Adipose tissue (tissue), 3 donors: Measurements from ENCODE around the gene AMPD3. TPM values are rescaled to one million over a fixed set of nuclear protein-coding genes. Genes with fewer than 3 reads are reported as not detected.

ENCODE experiments used
- H3K27ac ChIP-seq: one replicate; pipeline ENCODE4 v1.5.1; 2013; ENCODE audit warnings: low read depth, low read length
- WGBS, 3 donors: extraction: QIAGEN DNeasy Blood & Tissue Kit; methylation state at CpG; one replicate each; pipeline ENCODE4 v1.1.7; 2013; 5-methylcytosine and 5-hydroxymethylcytosine counted together
- polyA plus RNA-seq, 3 donors: library from polyadenylated mRNA; stranded (reverse); fragments of 200-250 nt; gene quantifications; one replicate each; pipeline ENCODE4 v1.2.3, GENCODE V29; 2013
- donor health status: healthy with polysubstance abuse.
- donor health status: Bipolar disorder and iron deficiency.
- donor health status: healthy.

The AMPD3 gene
- polyA plus RNA-seq, 3 donors = 1.6 to 5.2 (median 3.0) TPM

DNA sequence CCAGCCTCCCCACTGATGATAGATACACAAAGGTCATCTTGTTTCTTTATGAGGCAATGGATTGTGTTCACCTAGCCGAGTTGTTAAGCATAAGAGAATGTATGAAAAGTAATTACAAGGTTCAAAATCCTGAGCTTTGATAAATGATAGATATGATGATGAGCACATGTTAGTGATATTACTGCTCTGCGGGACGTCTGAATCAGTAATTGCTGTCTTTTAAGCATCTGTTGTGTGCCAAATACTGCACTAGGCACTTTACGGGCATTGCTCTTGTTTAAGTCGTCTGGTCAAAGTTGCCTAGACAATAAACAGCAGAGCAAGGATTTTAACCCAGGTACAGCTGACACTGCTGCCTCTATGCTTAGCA is 86.5 kb downstream of the AMPD3 start:
- 47 to 71% (median 63%) methylated on average over 5 of the region's 5 CpGs for WGBS, 3 donors
- H3K27ac ChIP-seq = no peak overlapping the region

DNA sequence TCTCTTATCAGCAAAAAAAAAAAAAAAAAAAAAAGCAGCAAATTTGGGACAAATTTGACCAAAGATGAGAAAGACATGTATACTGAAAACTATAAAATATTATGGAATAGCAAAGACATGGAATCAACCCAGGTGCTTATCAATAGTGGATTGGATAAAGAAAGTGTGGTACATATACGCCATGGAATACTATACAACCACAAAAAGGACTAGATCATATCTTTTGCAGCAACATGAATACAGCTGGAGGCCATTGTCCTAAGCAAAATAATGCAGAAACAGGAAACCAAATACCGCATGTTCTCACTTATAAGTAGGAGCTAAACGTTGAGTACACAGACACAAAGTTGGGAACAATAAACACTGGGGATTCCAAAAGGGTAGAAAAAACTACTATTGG is 87.7 kb downstream of the AMPD3 start:
- 88 to 94% (median 91%) methylated on average over 3 of the region's 3 CpGs for WGBS, 3 donors
- no peak overlapping the region for H3K27ac ChIP-seq

DNA sequence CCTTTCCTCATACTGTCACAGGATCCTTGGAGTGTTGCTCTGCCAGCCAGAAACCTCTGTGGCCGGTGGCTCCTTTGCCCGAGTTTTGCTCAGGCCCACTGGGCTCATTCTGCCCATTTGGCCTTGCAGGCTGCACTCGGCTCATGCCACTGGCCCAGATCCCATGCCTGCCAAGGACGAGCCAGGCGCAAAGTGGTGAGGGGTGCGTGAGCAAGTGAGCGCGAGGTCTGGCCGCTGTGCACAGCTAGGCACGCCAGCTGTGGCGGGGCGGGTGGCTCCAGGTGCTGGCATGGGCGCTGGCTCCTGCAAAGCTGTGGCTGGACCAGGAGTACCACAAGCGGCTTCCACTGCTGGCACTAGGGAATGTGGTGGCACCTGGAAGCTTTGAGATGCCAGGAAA is 88.7 kb downstream of the AMPD3 start:
- WGBS, 3 donors = 97 to 99% (median 97%) methylated on average over 12 to 14 of the region's 14 CpGs
- H3K27ac ChIP-seq = no peak overlapping the region

DNA sequence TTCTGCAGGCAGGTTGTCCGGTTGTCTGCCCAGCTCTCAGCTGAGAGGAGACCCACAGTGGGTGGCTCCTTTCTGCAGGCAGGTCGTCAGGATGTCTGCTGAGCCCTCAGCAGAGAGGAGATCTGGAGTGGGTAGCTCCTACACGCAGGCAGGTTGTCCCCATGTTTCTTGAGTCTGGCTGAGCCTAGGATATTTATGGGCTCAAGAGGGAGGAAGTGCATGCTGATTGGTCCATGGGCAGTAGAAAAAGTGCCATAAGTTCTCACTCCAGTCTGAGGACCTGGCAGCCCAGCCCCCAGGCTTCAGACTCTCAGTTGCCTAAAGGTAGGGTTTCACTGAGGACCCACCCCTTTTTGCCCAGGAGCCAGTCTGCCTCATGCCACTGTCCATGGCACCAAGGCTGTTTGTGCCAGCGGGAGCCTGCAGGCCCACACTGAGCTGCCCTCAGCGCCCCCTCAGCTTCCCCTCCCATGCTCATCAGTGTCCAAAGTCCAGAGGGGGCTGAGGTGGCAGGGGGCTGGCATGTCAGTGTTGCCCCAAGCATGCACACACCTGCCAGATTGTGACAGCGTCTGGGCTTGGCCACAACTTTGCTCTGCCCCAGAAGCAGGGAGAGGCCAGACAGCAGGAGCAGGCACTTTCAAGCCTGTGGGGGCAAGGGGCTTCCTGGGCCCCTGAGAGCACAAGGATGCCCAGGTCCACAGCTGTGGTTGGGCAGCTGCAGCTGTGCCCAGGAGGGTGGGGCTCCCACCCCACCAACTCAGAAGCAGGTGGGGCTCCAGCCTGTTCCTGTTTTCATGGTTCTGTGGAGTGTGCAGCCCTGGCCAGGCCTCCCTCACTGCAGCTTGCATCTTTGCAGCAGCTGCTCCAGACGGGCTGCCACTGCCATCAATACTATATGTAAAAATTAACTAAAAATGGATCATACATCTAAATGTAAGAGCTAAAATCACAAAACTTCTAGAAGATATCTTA is 89.7 kb downstream of the AMPD3 start:
- WGBS, 3 donors = 76 to 86% (median 78%) methylated on average over 7 of the region's 7 CpGs
- no peak overlapping the region for H3K27ac ChIP-seq

DNA sequence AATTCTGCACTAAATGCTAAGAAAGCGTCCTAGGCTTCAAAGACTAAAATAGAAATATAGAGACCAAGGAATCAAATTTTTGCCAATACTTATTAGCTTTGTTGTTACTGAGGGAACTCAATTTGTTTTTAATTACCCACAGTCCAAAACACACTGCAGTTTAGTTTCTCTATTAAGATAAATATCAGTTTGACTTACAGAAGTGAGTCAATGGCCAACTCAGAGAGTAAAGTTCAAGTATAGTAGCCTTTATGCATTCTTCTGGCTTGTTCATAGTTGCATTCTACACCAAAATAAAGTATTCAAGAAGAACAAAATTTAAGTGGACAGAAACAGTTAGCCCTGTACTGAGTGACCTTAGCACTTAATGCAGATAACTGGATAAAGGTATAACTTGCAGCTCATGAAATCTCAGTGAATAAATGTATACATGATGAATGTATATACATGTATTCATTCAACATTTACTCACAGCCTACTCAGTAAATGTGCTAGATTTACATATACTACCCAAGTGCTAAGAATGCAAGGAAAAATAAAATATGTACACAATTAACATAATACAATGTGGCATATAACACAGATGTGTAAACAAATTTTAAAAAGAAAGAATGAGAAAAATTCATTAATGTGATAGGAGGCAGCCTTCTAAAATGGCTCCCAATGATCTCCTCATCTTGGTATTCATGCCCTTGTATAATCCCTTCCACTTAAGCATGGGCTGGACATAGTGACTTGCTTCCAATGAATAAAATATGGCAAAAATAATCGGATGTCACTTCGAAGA is 95.6 kb downstream of the AMPD3 start:
- no peak overlapping the region for H3K27ac ChIP-seq
- WGBS, 3 donors = 87 to 91% (median 87%) methylated on average over 3 of the region's 3 CpGs

DNA sequence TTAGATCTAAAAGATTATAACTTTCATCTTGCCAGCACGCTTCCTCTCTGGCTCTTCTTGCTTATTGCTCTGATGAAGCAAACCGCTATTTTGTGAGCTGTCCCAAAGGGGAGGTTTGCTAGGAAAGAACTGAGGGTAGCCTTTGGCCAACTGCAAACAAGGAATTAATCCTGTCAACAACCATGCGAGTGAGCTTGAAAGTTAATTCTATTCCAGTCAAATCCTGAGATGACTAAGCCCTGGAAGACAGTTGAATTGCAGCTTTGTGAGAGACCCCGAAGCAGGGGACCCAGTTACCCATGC is 96.2 kb downstream of the AMPD3 start:
- WGBS, 3 donors = 70 to 88% (median 81%) methylated on average over 4 of the region's 4 CpGs
- no peak overlapping the region for H3K27ac ChIP-seq

DNA sequence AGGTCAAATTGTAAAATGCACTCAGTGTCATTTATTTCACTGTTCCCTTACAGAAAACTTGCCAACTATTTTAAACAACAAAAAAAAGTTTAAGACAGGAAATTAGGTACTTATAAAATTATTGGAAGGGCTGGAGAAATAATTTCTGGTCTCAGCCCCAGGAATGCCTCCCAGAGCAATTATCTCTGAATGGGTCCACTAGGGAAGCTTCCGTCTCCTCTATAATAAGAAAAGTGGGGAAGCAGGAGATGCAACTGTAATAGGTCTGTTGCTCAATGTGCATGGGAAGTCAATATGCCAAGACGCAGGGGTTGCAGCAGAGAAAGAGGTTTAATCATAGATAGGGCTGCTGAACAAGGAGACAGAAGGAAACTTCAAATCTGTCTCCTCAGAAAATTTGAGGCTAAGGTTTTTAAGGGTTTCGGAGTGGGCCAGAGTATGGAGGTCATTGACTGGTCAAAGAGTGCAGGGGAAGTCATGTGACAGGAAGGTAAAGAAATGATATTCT is 96.8 kb downstream of the AMPD3 start:
- 79 to 83% (median 83%) methylated on average over 3 of the region's 3 CpGs for WGBS, 3 donors
- no peak overlapping the region for H3K27ac ChIP-seq

DNA sequence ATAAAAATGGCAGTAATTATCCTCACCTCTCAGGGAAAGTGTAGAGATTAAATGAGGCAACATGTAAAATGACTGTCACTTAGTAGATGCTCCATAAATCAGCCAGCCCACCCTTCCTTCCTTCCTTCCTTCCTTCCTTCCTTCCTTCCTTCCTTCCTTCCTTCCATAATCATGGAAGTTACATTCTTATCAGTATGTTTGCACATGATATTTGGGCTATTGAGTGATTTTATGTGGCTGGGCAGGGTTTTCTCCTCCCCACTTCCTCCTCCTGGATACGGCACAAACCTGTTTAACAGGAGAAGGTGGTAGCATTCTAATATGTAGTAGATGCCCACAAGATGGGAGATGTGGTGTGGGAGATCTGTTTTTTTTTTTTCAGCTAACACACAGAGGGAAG is 101.5 kb downstream of the AMPD3 start:
- whole genome bisulfite sequencing, 3 donors = 33 to 61% (median 38%) methylated on average over 1 of the region's 1 CpG
- no peak overlapping the region for H3K27ac ChIP-seq

Other genes with a start within 250 kb of the AMPD3 start
- gene SBF2, start 161.0 kb upstream of the AMPD3 start, polyA plus RNA-seq = 10 to 100 TPM in 2 of 3 donors, 1 to 10 TPM in 1; 6.0 to 25.9 (median 23.0) TPM
- 100 to 1,000 TPM in 1 of 3 donors, 10 to 100 TPM in 2; 18.8 to 477 (median 29.2) TPM for gene ADM, start 150.2 kb upstream of the AMPD3 start, polyA plus RNA-seq
- gene RNF141, start 85.9 kb downstream of the AMPD3 start, polyA plus RNA-seq = 10 to 100 TPM in 2 of 3 donors, 1 to 10 TPM in 1; 6.9 to 19.7 (median 13.9) TPM
- 100 to 1,000 TPM in 2 of 3 donors, 10 to 100 TPM in 1; 12.3 to 113 (median 112) TPM for gene LYVE1, start 113.4 kb downstream of the AMPD3 start, polyA plus RNA-seq
- gene IRAG1, start 238.5 kb downstream of the AMPD3 start, polyA plus RNA-seq = 1 to 10 TPM; 1.6 to 8.5 (median 5.2) TPM